ENCODE measurements around the gene AKAP13.
"Not testable (repeated sequence)": the region's sequence is repeated elsewhere in the genome, so short reads cannot be mapped to it uniquely, and the experiment has no call there.

AKAP13 gene

DNA sequence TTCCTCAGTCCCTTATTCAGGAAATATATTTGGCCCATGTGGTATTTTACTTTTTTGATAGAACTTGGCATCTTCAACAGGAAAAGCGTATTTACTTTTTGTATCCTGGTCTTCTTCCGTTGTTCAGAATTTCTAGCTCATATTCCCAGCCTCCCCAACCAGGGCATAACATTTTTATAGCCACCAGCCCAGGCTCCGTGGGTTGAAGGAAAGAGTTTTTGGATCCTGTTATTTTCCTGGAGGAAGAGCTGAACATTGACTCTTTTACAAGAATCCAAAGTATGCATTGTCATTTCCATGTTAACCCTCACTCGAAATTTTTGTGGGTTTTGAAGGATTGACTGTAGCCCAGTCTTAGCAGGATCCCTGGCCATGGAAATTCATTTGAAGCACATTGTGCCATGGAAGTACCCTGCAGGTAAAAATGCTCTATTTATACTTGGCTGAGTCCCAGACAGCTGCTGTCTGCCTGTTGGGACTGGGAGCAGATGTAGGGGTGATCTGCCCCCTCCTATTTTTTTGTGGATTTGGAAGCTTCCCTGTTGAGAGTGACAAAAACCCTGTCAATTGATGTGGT is 98.8 kb downstream of the AKAP13 start:
- no peak for DNase-seq (ENCODE audit: low spot score)

- no peak for DNase-seq (ENCODE audit: low spot score)
These were observed 100.5 kb downstream of the AKAP13 start for GRCh38 chr15:85480923-85481322.

GRCh38 chr15:85481543-85481942 is 101.1 kb downstream of the AKAP13 start:
- not testable (repeated sequence) for DNase-seq (ENCODE audit: low spot score)

DNA sequence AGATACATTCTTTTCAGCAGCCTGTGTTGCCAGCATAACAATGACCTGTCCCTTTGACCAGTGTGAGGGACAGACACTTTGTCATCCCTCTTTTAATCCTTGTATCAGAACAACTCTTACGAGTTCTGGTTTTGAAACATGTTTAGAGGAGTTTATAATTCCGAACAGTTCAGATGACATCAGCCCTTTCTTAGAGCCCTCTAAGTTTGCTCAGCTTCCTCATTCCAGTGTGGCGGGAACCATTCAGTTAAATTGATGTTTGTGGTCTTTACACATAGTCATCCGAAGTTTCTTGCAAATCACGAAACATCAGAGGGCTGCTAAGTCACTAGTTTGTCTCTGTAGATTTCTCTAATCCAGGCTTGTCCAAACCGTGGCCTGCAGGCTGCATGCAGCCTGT is 102.5 kb downstream of the AKAP13 start:
- DNase-seq (ENCODE audit: low spot score) = no peak

GRCh38 chr15:85483955-85484354 is 103.6 kb downstream of the AKAP13 start:
- DNase-seq (ENCODE audit: low spot score) = not testable (repeated sequence)

DNA sequence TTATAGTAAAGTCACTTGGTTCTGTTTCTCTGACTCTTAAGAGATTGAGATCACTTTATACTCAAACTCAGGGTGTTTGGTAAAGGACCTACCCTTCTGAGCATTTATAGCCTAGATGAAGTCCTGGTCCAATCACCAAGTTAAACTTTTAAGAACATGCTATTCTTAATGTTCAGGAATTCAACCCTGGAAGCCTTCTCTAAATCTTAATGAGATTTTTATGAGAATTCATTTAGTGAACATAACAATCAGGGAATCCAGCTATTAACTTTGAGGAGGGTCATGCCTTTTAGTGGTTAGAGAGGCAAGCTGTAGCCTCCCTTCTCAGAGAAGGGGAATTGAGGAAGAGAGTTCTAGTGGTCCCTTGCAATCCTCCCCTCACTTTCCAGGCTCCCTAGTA is 104.5 kb downstream of the AKAP13 start:
- not testable (repeated sequence) for DNase-seq (ENCODE audit: low spot score)

DNA sequence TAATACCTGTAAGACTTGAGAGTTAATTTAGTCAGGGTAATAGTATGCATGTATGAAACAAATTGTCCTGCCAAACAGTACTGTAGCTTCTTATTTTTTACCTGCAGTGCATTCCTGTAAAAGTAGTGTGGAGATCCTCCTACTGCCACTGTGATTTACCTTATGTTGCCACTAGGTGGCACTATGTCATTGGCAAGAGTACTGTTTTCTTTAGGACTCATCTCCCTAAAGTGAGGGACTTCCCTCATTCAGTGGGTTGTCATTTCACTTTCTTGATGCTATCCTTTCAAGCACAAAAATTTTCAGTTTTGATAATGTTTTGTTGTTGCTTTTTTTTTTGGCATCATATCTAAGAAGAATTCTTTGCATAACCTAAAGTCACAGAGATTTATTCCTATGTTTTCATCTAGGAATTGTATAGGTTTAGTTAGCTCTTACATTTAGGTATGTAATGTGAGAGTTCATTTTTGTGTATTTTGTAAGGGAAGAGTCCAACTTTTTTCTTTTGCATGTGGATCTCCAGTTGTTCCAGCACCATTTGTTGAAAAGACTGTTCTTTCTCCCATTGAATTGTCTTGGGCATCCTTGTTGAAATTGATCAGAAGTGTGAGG is 105.7 kb downstream of the AKAP13 start:
- no peak for DNase-seq (ENCODE audit: low spot score)

DNA sequence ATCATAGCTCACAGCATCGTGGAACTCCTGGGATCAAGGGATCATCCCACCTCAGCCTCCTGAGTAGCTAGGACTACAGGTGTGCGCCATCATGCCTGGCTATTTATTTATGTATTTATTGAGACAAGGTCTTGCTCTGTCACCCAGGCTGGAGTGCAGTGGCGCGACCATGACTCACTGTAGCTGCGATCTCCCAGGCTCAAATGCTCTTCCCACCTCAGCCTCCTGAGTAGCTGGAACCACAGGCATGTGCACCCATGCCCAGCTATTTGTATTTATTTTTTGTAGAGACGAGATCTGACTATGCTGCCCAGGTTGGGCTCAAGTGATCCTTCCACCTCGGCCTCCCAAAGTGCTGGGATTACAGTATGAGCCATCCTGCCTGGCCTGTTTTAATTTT is 107.4 kb downstream of the AKAP13 start:
- not testable (repeated sequence) for DNase-seq (ENCODE audit: low spot score)

DNA sequence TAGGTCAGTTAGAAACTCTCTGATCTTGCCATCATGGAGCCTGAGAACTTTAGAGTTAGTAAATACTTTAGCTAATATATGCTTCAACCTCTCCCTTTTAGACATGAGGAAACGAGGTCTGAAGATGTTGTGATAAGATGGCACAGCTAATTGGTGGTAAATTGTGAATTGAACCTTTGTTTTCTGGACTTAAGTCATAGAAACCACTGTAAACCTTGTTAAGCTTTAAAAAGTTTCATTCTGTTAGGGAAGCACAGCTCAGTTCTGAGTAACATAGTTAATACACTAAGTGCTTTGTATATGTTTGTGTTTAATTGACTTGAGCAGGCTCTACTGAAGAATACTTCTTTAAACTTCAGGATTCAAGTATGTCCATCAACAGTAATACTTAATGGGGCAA is 108.6 kb downstream of the AKAP13 start:
- DNase-seq (ENCODE audit: low spot score) = no peak

GRCh38 chr15:85489773-85490493 is 109.5 kb downstream of the AKAP13 start:
- DNase-seq (ENCODE audit: low spot score) = no peak

DNA sequence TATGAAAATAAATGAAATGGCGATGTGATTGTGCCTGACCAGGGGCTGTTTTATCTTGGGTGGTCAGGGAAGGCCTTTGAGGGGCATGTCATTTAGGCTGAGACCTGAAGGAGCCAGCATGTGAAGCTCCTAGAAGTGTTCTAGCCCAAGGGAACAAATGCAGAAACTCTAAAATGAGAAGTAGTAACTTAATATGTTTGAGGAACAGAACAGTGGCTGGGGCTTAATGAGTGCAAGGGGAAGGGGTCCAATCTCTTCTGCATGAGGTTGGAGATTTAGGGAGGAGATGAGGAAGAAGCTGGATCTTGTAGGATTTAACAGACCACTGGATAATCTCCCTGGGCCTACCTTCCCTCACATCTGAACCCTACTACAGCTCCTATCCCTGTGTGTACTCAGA is 110.5 kb downstream of the AKAP13 start:
- DNase-seq (ENCODE audit: low spot score) = no peak

DNA sequence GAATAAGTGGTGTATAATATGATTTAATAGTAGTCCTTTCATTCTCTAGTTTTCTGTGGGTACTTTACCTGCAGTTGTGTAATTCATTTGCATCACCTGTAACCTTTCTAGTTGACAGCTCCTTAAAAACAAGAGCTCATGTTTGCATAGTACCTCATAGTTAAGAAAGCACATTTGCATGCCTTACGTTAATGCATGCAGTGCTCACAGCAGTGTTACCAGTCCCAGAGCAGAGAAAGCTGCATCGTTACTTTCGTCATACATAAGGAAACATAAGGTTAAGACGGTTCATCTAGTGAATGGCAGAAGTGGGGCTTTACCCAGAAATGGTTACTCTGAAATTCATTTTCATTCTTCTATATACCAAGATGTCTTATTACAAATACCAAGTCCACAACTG is 111.3 kb downstream of the AKAP13 start:
- DNase-seq (ENCODE audit: low spot score) = no peak

DNA sequence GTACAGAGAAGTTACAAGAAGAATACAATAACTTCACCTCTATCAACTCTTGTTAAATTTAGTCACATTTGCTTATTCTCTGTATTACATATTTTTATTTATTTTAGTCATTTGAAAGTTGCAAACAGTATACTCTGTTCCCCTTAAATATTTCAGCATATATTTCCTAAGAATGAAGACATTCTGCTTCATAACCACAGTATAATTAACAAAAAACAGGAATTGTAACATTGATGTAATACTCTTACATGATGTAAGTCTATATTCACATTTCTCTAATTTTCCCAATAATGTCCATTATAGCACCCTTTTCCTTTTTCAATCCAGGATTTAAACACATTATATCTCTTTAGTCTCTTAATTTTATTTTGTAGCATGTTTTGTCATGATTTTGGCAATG is 112.0 kb downstream of the AKAP13 start:
- no peak for DNase-seq (ENCODE audit: low spot score)

GRCh38 chr15:85493260-85493659 is 112.9 kb downstream of the AKAP13 start:
- DNase-seq (ENCODE audit: low spot score) = no peak

DNA sequence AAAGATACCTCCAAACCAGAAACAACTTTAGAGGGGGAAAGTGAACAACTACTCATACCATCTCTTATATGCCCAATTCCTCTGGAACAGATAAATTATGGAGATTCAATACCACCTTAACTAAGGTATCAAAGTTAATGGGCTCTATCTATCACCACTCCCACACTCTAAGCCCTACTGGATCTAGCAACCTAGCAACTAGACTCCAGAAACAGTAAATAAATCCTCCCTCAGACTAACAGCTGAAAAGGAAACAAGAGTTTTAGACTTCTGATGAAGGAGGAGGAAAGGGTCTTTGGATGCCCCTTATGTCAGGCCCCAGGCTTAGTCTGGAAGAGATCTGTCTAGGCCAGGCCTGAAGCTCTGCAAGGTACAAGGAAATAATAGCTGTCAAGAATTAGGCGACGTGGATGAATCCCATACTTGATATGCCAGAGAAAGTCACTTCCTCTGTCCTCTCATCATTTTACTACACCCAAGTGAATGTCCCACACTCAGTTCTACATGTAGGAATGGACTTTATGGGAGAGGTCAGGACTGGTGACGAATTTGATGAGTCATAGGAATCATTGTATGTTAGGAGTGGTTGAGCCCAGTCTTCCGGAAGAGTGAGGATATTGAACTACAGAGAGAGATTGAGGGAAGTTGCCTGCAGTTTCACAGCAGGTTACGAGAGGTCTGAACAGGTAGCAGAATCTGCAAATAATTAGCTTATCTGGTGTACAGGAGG is 113.8 kb downstream of the AKAP13 start:
- no peak for DNase-seq (ENCODE audit: low spot score)

DNA sequence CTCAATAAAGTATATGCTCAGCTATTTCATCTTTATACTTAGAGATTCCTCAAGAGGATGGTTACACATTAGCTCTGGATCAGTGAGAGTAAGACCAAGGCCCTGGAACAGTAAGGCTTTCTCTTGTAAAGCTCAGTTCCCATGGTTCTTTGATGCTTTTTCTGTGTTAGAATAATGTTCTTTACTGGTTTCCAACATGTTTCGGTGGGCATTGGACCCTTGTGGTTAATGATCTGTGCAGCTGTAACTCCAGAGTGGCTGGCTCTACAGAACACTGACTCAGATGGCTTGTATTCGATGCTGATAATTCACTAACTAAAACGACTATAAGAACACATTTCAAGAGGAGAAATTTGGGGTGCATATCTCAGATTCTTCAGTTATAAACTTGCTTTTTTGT is 114.7 kb downstream of the AKAP13 start:
- no peak for DNase-seq (ENCODE audit: low spot score)

GRCh38 chr15:85495544-85495943 is 115.1 kb downstream of the AKAP13 start:
- no peak for DNase-seq (ENCODE audit: low spot score)

- no peak for DNase-seq (ENCODE audit: low spot score)
These were observed 115.7 kb downstream of the AKAP13 start for GRCh38 chr15:85496151-85496550.

DNA sequence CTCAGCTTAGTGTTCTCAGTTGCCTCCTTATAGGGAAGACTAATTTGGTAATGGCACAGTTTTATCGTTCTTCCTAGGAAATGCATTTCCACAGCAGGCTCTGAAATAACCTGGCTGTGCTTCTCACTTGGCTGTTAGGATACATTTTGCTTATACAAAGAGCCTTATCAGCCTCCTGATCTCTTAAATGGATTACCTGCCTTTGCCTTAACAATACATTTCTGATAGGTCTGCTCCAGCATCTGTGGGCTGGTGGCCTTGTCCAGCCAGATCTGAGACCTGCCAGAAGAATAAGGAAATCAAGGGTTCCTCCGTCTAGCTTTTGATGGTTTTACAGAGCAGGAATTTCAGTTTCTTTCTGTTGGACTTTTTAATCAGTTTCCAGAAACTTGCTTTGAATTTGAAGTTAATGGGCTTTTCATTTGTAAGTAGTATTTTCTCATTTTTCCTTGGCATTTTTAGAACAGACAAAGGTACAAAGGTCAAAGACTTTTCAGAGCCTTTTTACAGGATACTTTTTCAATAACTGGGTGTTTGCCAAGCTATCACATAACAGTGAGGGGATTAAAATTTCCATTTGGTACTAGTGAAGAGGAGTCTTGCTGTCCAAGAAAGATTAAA is 116.3 kb downstream of the AKAP13 start:
- DNase-seq (ENCODE audit: low spot score) = no peak

- DNase-seq (ENCODE audit: low spot score) = no peak
These were observed 116.8 kb downstream of the AKAP13 start for GRCh38 chr15:85497172-85497569.

GRCh38 chr15:85498471-85498870 is 118.1 kb downstream of the AKAP13 start:
- DNase-seq (ENCODE audit: low spot score) = no peak

DNA sequence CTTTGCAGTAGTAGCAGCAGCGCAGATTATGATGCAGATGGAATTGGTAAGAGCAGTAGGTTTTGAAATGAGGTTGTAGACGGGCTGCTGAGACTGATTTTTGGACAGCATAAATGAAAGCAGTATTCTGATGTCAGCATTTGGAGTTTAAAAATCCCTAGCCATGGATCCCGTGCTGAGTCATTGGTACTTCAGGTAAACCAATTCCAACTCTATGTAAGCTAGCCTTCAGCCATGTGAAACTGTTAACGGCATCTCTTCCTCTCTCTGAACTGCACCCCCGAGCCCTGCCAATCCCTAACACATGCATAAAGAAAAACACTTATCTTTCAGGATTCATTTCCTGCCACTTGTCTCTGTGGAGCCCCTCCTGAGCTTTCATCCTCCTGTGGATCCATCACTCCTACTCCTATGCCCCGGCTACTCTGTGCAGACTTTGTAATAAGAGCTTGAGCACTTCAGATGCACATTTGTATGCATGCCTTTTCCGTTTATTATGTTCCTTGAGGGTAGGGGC is 119.0 kb downstream of the AKAP13 start:
- no peak for DNase-seq (ENCODE audit: low spot score)
